ENCODE results near the gene SCMH1.

GRCh38 chr1:41098730-41099460 is 143.2 kb downstream of the SCMH1 start:
- TF ChIP-seq CTCF (IDR thresholded peaks at IDR 0.05 in 2 of 3, conservative IDR thresholded peaks at IDR 0.05 in 1 of 3; ENCODE audit: borderline replicate concordance in 1 of 3, insufficient read depth in 1 of 3, low read depth in 2 of 3, low read length in 2 of 3) (no peak), TCF7L2 (IDR thresholded peaks at IDR 0.05; ENCODE audit: borderline replicate concordance, extremely low read depth, insufficient read depth, insufficient read length) (no peak), SP1 (IDR thresholded peaks at IDR 0.05; ENCODE audit: low read depth) (no peak), EZH2 (IDR thresholded peaks at IDR 0.05) (no peak), POLR2AphosphoS5 (IDR thresholded peaks at IDR 0.05; ENCODE audit: low read depth, low read length) (no peak), ZNF274 (IDR thresholded peaks at IDR 0.05; ENCODE audit: low read depth, low read length) (no peak), RAD21 (IDR thresholded peaks at IDR 0.05; ENCODE audit: low read depth) (no peak), POLR2A (IDR thresholded peaks at IDR 0.05; ENCODE audit: borderline replicate concordance, extremely low read depth, insufficient read depth, insufficient read length) (no peak), MAX (IDR thresholded peaks at IDR 0.05) (no peak), ZBTB33 (IDR thresholded peaks at IDR 0.05; ENCODE audit: extremely low read depth, insufficient replicate concordance, low read length) (no peak), FOSL1 (IDR thresholded peaks at IDR 0.05; ENCODE audit: low read depth) (no peak), REST (IDR thresholded peaks at IDR 0.05; ENCODE audit: low read depth) (no peak)
